Ishikawa (cell line): ENCODE results near the gene KRTAP10-5.

Experiments used
- CEBPB ChIP-seq: IDR thresholded peaks from 2 replicates; pipeline ENCODE4 v1.6.1; 2012
- CREB1 ChIP-seq: IDR thresholded peaks from 2 replicates; pipeline ENCODE4 v1.6.1; 2012; ENCODE audit warnings: low read depth
- EGR1 ChIP-seq: IDR thresholded peaks from 2 replicates; pipeline ENCODE4 v1.6.1; 2012
- EP300 ChIP-seq: IDR thresholded peaks from 2 replicates; pipeline ENCODE4 v1.6.1; 2012; ENCODE audit warnings: borderline replicate concordance
- FOXM1 ChIP-seq: IDR thresholded peaks from 2 replicates; pipeline ENCODE4 v1.6.1; 2012; ENCODE audit warnings: low read depth, borderline replicate concordance
- NFIC ChIP-seq: IDR thresholded peaks from 2 replicates; pipeline ENCODE4 v1.6.1; 2012
- RAD21 ChIP-seq: IDR thresholded peaks from 2 replicates; pipeline ENCODE4 v1.6.1; 2012; ENCODE audit warnings: low read depth
- TAF1 ChIP-seq: IDR thresholded peaks from 2 replicates; pipeline ENCODE4 v1.6.1; 2012; ENCODE audit warnings: low read depth, mild to moderate bottlenecking
- TCF12 ChIP-seq: IDR thresholded peaks from 2 replicates; pipeline ENCODE4 v1.6.1; 2012; ENCODE audit warnings: low read depth
- TEAD4 ChIP-seq: IDR thresholded peaks from 2 replicates; pipeline ENCODE4 v1.6.1; 2012
- YY1 ChIP-seq: IDR thresholded peaks from 2 replicates; pipeline ENCODE4 v1.6.1; 2012; ENCODE audit warnings: low read depth
- ZBTB7A ChIP-seq: IDR thresholded peaks from 2 replicates; pipeline ENCODE4 v1.6.1; 2012; ENCODE audit warnings: low read depth
- TF ChIP-seq, protein P1 (sequence below): IDR thresholded peaks from 2 replicates; pipeline ENCODE4 v1.6.1; 2012
- TF ChIP-seq, protein P2 (sequence below): IDR thresholded peaks from 2 replicates; pipeline ENCODE4 v1.6.1; 2012; ENCODE audit warnings: low read depth, mild to moderate bottlenecking
- TF ChIP-seq, protein P3 (sequence below): IDR thresholded peaks from 2 replicates; pipeline ENCODE4 v1.6.1; 2012

KRTAP10-5 gene

DNA sequence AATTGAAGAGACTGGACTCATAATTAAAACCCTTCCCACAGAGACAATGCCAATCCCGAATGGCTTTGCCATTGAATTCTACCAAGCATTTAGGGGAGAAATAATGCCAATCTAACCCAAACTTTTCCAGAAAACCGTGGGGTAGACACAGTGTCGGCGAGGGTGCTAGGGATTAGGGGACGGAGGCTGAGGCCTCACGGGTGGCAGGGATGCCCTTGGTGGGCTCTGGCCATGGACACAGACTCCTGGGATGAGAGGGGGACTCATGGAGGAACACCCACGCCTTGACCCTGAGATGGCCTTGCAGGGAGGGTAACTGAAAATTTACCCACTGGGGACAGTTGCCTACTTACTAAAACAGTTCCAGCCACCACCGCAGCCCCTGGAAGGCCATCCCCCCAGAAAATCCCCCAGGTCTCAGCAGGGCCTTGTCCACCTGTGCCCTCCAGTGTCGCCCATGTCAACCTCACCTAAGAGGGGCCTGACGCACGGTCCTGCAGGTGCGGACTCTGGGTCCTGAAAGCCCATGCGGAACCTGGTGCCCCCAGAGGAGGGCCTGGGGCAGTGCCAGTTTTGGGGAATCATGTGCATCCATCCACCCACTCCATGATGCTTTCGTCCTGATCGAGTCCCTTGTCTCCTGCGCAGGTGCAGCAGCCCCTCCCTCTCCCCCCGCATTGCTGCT lies 1.9 kb downstream of the KRTAP10-5 start:
- TF ChIP-seq TAF1 (no peak), RAD21 (no peak), ZBTB7A (no peak), FOXM1 (no peak), YY1 (no peak), CEBPB (no peak), EGR1 (no peak), CREB1 (no peak), NFIC (no peak), TEAD4 (no peak), EP300 (no peak), TCF12 (no peak)
- TF ChIP-seq, protein P1, sequence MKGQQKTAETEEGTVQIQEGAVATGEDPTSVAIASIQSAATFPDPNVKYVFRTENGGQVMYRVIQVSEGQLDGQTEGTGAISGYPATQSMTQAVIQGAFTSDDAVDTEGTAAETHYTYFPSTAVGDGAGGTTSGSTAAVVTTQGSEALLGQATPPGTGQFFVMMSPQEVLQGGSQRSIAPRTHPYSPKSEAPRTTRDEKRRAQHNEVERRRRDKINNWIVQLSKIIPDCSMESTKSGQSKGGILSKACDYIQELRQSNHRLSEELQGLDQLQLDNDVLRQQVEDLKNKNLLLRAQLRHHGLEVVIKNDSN = no peak
- TF ChIP-seq, protein P2, sequence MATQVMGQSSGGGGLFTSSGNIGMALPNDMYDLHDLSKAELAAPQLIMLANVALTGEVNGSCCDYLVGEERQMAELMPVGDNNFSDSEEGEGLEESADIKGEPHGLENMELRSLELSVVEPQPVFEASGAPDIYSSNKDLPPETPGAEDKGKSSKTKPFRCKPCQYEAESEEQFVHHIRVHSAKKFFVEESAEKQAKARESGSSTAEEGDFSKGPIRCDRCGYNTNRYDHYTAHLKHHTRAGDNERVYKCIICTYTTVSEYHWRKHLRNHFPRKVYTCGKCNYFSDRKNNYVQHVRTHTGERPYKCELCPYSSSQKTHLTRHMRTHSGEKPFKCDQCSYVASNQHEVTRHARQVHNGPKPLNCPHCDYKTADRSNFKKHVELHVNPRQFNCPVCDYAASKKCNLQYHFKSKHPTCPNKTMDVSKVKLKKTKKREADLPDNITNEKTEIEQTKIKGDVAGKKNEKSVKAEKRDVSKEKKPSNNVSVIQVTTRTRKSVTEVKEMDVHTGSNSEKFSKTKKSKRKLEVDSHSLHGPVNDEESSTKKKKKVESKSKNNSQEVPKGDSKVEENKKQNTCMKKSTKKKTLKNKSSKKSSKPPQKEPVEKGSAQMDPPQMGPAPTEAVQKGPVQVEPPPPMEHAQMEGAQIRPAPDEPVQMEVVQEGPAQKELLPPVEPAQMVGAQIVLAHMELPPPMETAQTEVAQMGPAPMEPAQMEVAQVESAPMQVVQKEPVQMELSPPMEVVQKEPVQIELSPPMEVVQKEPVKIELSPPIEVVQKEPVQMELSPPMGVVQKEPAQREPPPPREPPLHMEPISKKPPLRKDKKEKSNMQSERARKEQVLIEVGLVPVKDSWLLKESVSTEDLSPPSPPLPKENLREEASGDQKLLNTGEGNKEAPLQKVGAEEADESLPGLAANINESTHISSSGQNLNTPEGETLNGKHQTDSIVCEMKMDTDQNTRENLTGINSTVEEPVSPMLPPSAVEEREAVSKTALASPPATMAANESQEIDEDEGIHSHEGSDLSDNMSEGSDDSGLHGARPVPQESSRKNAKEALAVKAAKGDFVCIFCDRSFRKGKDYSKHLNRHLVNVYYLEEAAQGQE = no peak
- TF ChIP-seq, protein P3, sequence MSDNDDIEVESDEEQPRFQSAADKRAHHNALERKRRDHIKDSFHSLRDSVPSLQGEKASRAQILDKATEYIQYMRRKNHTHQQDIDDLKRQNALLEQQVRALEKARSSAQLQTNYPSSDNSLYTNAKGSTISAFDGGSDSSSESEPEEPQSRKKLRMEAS = no peak

DNA sequence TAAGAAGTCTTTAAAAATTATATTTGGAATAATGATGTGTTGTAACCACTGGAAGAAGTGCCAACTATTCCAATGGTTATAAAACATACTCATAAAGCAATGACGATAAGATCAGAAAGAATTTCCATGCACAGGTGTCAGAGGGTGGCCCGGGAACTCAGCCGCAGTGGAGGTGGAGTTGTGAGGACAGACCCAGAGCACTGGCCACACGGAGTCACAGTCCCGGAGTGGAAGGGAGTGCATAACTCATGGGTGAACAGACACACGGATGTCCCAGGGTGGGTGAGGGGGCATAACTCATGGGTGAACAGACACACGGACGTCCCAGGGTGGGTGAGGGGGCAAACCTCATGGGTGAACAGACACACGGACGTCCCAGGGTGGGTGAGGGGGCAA lies 4.4 kb downstream of the KRTAP10-5 start:
- TF ChIP-seq, protein P1 = no peak
- TF ChIP-seq CEBPB (no peak), NFIC (no peak), TEAD4 (no peak), EP300 (no peak), FOXM1 (no peak), TCF12 (no peak), ZBTB7A (no peak), EGR1 (no peak)
- TF ChIP-seq, protein P3 = no peak

DNA sequence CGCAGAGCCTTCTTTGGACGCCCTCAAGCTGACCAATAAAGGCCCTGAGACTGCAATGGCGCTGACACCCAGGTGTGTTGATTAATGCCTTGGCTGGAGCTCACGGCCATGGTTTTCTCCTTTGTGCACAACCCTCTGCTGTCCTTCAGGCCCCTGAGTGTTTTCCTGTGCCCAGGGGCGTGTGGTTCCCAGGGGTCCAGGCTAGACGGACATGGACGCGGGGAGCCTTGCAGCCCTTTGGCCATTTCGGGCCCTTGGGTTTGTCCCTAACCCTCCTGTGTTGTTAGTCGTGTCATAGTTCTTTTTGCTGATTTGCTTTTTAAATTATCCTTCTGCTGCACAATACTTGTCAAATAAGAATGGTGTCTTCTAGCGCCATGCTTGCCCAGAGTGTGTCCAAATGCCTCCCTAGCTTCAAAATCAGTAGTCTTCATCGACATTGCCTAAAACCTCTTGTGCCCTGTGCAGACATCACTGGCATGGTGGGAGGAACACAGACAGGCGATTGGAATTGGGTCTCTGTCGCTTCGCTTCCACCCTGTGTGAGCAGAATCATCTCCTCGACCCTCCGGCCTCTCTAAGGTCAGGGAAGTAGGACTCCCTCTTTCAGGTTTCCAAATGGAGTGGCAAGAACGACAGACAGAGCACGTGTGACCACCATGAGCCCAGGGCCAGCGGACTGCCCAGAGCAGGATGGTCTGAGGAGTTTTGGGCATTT lies 4.9 kb downstream of the KRTAP10-5 start:
- TF ChIP-seq, protein P2 = no peak
- no peak for TF ChIP-seq CEBPB
- TF ChIP-seq TEAD4 = no peak

DNA sequence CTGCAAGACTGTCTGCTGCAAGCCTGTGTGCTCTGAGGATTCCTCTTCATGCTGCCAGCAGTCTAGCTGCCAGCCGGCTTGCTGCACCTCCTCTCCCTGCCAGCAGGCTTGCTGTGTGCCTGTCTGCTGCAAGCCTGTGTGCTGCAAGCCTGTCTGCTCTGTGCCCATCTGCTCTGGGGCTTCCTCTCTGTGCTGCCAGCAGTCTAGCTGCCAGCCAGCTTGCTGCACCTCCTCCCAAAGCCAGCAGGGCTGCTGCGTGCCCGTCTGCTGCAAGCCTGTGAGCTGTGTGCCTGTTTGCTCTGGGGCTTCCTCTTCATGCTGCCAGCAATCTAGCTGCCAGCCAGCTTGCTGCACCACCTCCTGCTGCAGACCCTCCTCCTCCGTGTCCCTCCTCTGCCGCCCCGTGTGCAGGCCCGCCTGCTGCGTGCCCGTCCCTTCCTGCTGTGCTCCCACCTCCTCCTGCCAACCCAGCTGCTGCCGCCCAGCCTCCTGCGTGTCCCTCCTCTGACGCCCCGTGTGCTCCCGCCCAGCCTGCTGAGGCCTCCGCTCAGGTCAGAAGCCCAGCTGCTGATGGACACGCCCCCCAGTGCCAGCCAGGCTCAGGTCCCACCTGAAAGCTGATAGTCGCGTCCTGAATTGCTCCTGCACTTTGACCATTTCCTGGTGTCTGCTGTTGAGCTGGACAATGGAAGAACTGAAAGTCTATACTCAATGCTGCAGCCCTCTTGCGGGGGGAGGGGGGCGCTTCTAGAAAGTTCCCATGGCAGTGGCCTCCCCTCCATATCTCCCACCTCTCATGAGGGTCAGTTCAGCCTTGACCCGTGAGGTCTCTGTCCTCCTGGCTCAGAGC lies 5.7 kb downstream of the KRTAP10-5 start:
- TF ChIP-seq, protein P1 = 0 out of 2 replicates have a peak, but pooled peaks have one; percentile 24
- TF ChIP-seq RAD21 = no peak
- TF ChIP-seq YY1 = no peak
- TF ChIP-seq, protein P2 = no peak
- TF ChIP-seq EP300 = peak; percentile 68
- TF ChIP-seq CREB1 = no peak
- no peak for TF ChIP-seq CEBPB
- TF ChIP-seq, protein P3 = peak; percentile 56; the same call in 1 of the 2 replicates
- no peak for TF ChIP-seq ZBTB7A
- no peak for TF ChIP-seq TAF1
- TF ChIP-seq FOXM1 = no peak
- TF ChIP-seq TEAD4 = 0 out of 2 replicates have a peak, but pooled peaks have one; percentile 25
- peak; percentile 70; the same call in 1 of the 2 replicates for TF ChIP-seq NFIC
- TF ChIP-seq EGR1 = no peak; the same call in 1 of the 2 replicates
- peak; percentile 90 for TF ChIP-seq TCF12
